ENCODE data around the gene GALNT1.

Gene GALNT1

DNA sequence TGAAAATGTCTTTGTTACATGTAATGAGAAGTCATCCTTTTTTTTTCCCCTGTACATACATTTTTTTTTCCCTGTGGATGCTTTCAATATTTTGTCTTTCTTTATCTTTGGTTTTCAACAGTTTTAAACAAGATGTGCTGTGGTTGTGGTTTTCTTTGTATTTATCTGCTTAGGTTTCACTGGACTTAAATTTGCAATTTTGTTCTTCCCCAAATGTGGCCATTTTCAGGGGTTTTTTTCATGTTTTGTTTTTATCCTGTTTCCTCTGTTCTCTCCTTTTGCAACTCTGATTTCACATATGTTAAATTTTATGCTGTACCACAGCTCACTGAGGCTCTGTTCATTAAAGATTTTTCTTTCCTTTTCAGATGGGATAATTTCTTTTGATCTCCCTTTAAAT, 41.7 kb downstream of the GALNT1 start:
- TF ChIP-seq, protein P1, sequence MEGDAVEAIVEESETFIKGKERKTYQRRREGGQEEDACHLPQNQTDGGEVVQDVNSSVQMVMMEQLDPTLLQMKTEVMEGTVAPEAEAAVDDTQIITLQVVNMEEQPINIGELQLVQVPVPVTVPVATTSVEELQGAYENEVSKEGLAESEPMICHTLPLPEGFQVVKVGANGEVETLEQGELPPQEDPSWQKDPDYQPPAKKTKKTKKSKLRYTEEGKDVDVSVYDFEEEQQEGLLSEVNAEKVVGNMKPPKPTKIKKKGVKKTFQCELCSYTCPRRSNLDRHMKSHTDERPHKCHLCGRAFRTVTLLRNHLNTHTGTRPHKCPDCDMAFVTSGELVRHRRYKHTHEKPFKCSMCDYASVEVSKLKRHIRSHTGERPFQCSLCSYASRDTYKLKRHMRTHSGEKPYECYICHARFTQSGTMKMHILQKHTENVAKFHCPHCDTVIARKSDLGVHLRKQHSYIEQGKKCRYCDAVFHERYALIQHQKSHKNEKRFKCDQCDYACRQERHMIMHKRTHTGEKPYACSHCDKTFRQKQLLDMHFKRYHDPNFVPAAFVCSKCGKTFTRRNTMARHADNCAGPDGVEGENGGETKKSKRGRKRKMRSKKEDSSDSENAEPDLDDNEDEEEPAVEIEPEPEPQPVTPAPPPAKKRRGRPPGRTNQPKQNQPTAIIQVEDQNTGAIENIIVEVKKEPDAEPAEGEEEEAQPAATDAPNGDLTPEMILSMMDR (IDR thresholded peaks at IDR 0.05; ENCODE audit: low read length, missing control alignments) = no peak
- no peak overlapping the region for H3K4me3 ChIP-seq (replicated peaks; ENCODE audit: low read depth, low read length)
- no peak for DNase-seq (ENCODE audit: low read depth)

DNA sequence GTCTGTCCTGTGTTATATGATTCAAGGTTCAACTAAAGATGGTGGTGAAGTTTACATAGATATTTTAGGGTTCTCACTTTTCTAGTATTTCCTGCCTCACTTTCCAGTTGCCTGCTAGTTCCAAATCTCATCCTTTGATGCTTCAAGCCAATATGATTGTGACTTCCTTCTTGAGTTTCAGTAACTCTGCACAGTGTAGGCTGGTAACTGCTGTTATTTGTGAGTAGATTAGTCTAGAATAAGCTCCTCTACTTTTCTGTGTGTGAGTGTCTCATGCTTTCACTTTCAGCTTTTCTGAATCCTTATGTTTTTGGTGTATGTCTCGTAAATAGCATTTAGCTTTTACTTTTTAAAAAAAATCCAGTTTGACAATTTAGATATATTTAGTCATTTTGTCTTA, 42.6 kb downstream of the GALNT1 start:
- TF ChIP-seq, protein P1 (IDR thresholded peaks at IDR 0.05; ENCODE audit: low read length, missing control alignments) = no peak
- no peak overlapping the region for H3K4me3 ChIP-seq (replicated peaks; ENCODE audit: low read depth, low read length)

DNA sequence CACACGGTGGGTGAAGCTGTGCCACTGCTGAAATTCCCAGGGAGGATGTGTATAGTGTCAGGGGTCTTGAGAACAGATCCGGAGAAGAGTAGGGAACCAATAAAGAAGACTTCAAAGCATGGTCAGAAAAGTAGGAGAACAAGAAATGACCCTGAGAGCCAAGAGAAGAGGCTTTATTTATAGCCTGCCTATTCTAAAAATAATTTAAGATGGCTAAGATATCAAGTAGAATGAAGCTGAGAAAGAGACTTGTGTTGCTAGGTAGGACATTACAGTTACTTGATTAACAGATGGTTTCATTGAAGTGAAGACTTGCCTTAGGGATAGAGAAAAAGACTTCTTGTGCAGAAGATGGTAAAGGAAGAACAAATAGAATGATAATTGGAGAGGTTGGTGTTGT, 43.7 kb downstream of the GALNT1 start:
- TF ChIP-seq, protein P1 (IDR thresholded peaks at IDR 0.05; ENCODE audit: low read length, missing control alignments) = no peak
- DNase-seq (ENCODE audit: low read depth) = no peak
- H3K4me3 ChIP-seq (replicated peaks; ENCODE audit: low read depth, low read length) = no peak overlapping the region

More for the DNA sequence above, 42.6 kb downstream of the GALNT1 start:
- no peak for DNase-seq (ENCODE audit: low read depth)

DNA sequence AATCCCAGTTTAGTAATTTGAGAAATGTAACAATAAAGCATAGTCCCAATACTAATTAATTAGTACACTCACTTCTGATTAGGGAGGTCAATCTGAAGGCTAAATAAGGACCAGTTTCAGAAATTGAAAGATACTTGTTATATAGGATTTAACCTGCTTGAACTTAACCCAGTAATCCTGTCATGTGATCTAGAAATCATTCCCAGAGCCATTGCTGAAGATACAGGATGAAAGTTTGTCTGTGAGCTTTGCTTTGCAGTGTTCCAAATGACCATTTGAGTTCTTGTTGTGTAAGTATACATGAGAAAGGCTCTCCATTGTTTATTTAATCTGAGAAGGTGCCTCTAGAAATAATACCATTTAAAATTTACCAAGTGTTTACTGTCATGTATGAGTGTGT, 52.2 kb downstream of the GALNT1 start:
- DNase-seq (ENCODE audit: low read depth) = no peak
- TF ChIP-seq, protein P1 (IDR thresholded peaks at IDR 0.05; ENCODE audit: low read length, missing control alignments) = no peak
- H3K4me3 ChIP-seq (replicated peaks; ENCODE audit: low read depth, low read length) = no peak overlapping the region

DNA sequence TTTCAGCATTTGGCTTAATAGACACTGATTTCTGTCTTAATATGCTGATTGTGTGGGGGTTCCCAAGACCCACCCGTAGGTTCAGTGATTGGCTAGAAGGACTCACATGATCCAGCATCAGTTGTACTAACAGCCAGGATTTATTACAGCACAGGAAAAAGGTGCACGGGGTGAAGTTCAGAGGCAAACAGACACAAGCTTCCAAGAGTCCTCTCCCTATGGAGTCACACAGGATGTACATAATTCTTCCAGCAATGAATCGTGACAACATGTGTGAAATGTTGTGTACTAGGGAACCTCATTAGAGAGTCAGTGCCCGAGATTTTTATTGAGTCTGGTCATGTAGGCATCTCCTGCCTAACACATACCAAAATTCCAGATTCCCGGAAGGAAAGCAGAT, 52.8 kb downstream of the GALNT1 start:
- no peak for DNase-seq (ENCODE audit: low read depth)
- H3K4me3 ChIP-seq (replicated peaks; ENCODE audit: low read depth, low read length) = no peak overlapping the region
- TF ChIP-seq, protein P1 (IDR thresholded peaks at IDR 0.05; ENCODE audit: low read length, missing control alignments) = no peak

DNA sequence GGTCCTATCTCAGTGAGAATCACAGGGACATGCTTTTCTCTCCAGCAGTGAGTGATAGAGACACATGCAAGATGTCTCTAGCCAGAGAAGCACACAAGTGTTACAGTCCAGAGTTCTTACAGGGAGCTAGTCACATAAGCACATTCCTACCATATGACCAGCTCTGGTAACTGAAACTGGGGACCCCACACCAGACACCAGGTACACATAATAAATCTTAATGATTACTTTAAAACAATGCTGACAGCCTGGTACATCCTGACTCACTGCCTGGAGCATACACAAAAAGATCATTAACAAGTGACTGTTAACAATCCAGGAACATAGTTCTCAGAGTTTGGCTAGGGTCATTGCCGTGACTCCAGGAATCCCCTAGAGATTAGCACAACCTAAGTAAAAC, 53.6 kb downstream of the GALNT1 start:
- H3K4me3 ChIP-seq (replicated peaks; ENCODE audit: low read depth, low read length) = no peak overlapping the region
- TF ChIP-seq, protein P1 (IDR thresholded peaks at IDR 0.05; ENCODE audit: low read length, missing control alignments) = no peak
- no peak for DNase-seq (ENCODE audit: low read depth)

DNA sequence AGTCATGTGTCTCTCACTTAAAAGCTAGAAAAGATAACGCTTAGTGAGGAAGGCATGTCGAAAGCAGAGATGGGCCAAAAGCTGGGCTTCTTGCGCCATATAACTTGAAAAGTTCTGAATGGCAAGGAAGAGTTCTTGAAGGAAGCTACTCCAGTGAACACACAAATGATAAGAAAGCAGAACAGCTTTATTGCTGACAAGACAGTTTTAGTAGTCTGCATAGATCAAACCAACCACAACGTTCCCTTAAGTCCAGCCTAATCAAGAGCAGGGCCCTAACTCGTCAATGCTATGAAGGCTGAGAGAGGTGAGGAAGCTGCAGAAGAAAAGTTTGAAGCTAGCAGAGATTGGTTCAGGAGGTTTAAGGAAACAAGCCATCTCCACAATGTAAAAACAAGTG, 55.7 kb downstream of the GALNT1 start:
- H3K4me3 ChIP-seq (replicated peaks; ENCODE audit: low read depth, low read length) = no peak overlapping the region
- TF ChIP-seq, protein P1 (IDR thresholded peaks at IDR 0.05; ENCODE audit: low read length, missing control alignments) = no peak
- no peak for DNase-seq (ENCODE audit: low read depth)
